ENCODE measurements around the gene SEMA4D. TPM values are rescaled to one million over a fixed set of nuclear protein-coding genes. Genes with fewer than 3 reads are reported as not detected.

SEMA4D gene
- total and polyA plus RNA-seq, 4 donors, result 30.9 to 124 (median 89.0) TPM

GRCh38 chr9:89452561-89452960, 45.4 kb downstream of the SEMA4D start:
- Histone ChIP-seq H3K27ac (ENCODE audit: low read depth, low read length) (no peak overlapping the region), H3K9me3 (ENCODE audit: control insufficient read depth, insufficient read depth, low read length) (no peaks in the 10 kb centered on the region), H3K36me3 (ENCODE audit: control insufficient read depth, insufficient read depth, low read length) (peaks cover 27% of the 10 kb centered on the region), H3K27me3 (ENCODE audit: control insufficient read depth, insufficient read depth, low read length) (no peaks in the 10 kb centered on the region), H3K4me3 (ENCODE audit: low read depth, low read length) (no peak overlapping the region), H3K4me1 (ENCODE audit: control insufficient read depth, insufficient read depth, low read length) (peaks cover 29% of the 10 kb centered on the region)
- WGBS (ENCODE audit: insufficient coverage), result 90% methylated on average over 5 of the region's 7 CpGs
- DNase-seq (ENCODE audit: low read depth in 4 of 6, low spot score in 6 of 6), result no peak

- WGBS (ENCODE audit: insufficient coverage), result 100% methylated on average over 1 of the region's 2 CpGs
- peaks cover 48% of the 10 kb centered on the region for H3K4me1 ChIP-seq (ENCODE audit: control insufficient read depth, insufficient read depth, low read length)
These were observed 47.7 kb downstream of the SEMA4D start for GRCh38 chr9:89450213-89450612.

GRCh38 chr9:89449261-89449671, 48.6 kb downstream of the SEMA4D start:
- H3K36me3 ChIP-seq (ENCODE audit: control insufficient read depth, insufficient read depth, low read length), result peaks cover 16% of the 10 kb centered on the region
- H3K27ac ChIP-seq (ENCODE audit: low read depth, low read length), result peak overlapping the region; percentile 80
- peaks cover 53% of the 10 kb centered on the region for H3K4me1 ChIP-seq (ENCODE audit: control insufficient read depth, insufficient read depth, low read length)
- 82% methylated on average over 11 of the region's 17 CpGs for WGBS (ENCODE audit: insufficient coverage)
- H3K9me3 ChIP-seq (ENCODE audit: control insufficient read depth, insufficient read depth, low read length), result no peaks in the 10 kb centered on the region
- no peak overlapping the region for H3K4me3 ChIP-seq (ENCODE audit: low read depth, low read length)
- DNase-seq (ENCODE audit: low read depth in 4 of 6, low spot score in 6 of 6), result no peak
- H3K27me3 ChIP-seq (ENCODE audit: control insufficient read depth, insufficient read depth, low read length), result no peaks in the 10 kb centered on the region

More at GRCh38 chr9:89450213-89450612, 47.7 kb downstream of the SEMA4D start:
- no peaks in the 10 kb centered on the region for H3K9me3 ChIP-seq (ENCODE audit: control insufficient read depth, insufficient read depth, low read length)
- no peaks in the 10 kb centered on the region for H3K27me3 ChIP-seq (ENCODE audit: control insufficient read depth, insufficient read depth, low read length)
- no peak overlapping the region for H3K4me3 ChIP-seq (ENCODE audit: low read depth, low read length)
- peaks cover 26% of the 10 kb centered on the region for H3K36me3 ChIP-seq (ENCODE audit: control insufficient read depth, insufficient read depth, low read length)
- no peak overlapping the region for H3K27ac ChIP-seq (ENCODE audit: low read depth, low read length)
- DNase-seq (ENCODE audit: low read depth in 4 of 6, low spot score in 6 of 6), result no peak

GRCh38 chr9:89448821-89449220, 49.1 kb downstream of the SEMA4D start:
- 55% methylated on average over 7 of the region's 8 CpGs for WGBS (ENCODE audit: insufficient coverage)
- Histone ChIP-seq H3K36me3 (ENCODE audit: control insufficient read depth, insufficient read depth, low read length) (peaks cover 13% of the 10 kb centered on the region), H3K4me3 (ENCODE audit: low read depth, low read length) (no peak overlapping the region), H3K4me1 (ENCODE audit: control insufficient read depth, insufficient read depth, low read length) (peaks cover 58% of the 10 kb centered on the region), H3K27ac (ENCODE audit: low read depth, low read length) (peak overlapping the region; percentile 80), H3K9me3 (ENCODE audit: control insufficient read depth, insufficient read depth, low read length) (no peaks in the 10 kb centered on the region), H3K27me3 (ENCODE audit: control insufficient read depth, insufficient read depth, low read length) (no peaks in the 10 kb centered on the region)
- peak in 1 of 6 donors; percentile 47 for DNase-seq (ENCODE audit: low read depth in 4 of 6, low spot score in 6 of 6)

- Histone ChIP-seq H3K9me3 (ENCODE audit: control insufficient read depth, insufficient read depth, low read length) (no peaks in the 10 kb centered on the region), H3K4me3 (ENCODE audit: low read depth, low read length) (no peak overlapping the region), H3K36me3 (ENCODE audit: control insufficient read depth, insufficient read depth, low read length) (peaks cover 15% of the 10 kb centered on the region), H3K27me3 (ENCODE audit: control insufficient read depth, insufficient read depth, low read length) (no peaks in the 10 kb centered on the region), H3K27ac (ENCODE audit: low read depth, low read length) (peak overlapping the region; percentile 80), H3K4me1 (ENCODE audit: control insufficient read depth, insufficient read depth, low read length) (peaks cover 59% of the 10 kb centered on the region)
- 50% methylated on average over 11 of the region's 11 CpGs for WGBS (ENCODE audit: insufficient coverage)
- DNase-seq (ENCODE audit: low read depth in 4 of 6, low spot score in 6 of 6), result peak in 2 of 6 donors; percentile 68 to 71
These were observed 49.5 kb downstream of the SEMA4D start for GRCh38 chr9:89448381-89448780.

GRCh38 chr9:89447416-89447815, 50.5 kb downstream of the SEMA4D start:
- Histone ChIP-seq H3K9me3 (ENCODE audit: control insufficient read depth, insufficient read depth, low read length) (no peaks in the 10 kb centered on the region), H3K4me3 (ENCODE audit: low read depth, low read length) (no peak overlapping the region), H3K4me1 (ENCODE audit: control insufficient read depth, insufficient read depth, low read length) (peaks cover 67% of the 10 kb centered on the region), H3K27me3 (ENCODE audit: control insufficient read depth, insufficient read depth, low read length) (no peaks in the 10 kb centered on the region), H3K36me3 (ENCODE audit: control insufficient read depth, insufficient read depth, low read length) (peaks cover 23% of the 10 kb centered on the region), H3K27ac (ENCODE audit: low read depth, low read length) (no peak overlapping the region)
- 98% methylated on average over 8 of the region's 8 CpGs for WGBS (ENCODE audit: insufficient coverage)
- no peak for DNase-seq (ENCODE audit: low read depth in 4 of 6, low spot score in 6 of 6)

GRCh38 chr9:89446961-89447310, 51.0 kb downstream of the SEMA4D start:
- peaks cover 27% of the 10 kb centered on the region for H3K36me3 ChIP-seq (ENCODE audit: control insufficient read depth, insufficient read depth, low read length)
- H3K27me3 ChIP-seq (ENCODE audit: control insufficient read depth, insufficient read depth, low read length), result no peaks in the 10 kb centered on the region
- H3K27ac ChIP-seq (ENCODE audit: low read depth, low read length), result no peak overlapping the region
- H3K4me1 ChIP-seq (ENCODE audit: control insufficient read depth, insufficient read depth, low read length), result peaks cover 70% of the 10 kb centered on the region
- no peak for DNase-seq (ENCODE audit: low read depth in 4 of 6, low spot score in 6 of 6)
- H3K9me3 ChIP-seq (ENCODE audit: control insufficient read depth, insufficient read depth, low read length), result no peaks in the 10 kb centered on the region
- H3K4me3 ChIP-seq (ENCODE audit: low read depth, low read length), result no peak overlapping the region
- 96% methylated on average over 8 of the region's 8 CpGs for WGBS (ENCODE audit: insufficient coverage)

- H3K27ac ChIP-seq (ENCODE audit: low read depth, low read length), result no peak overlapping the region
- WGBS (ENCODE audit: insufficient coverage), result 98% methylated on average over 9 of the region's 13 CpGs
- no peak for DNase-seq (ENCODE audit: low read depth in 4 of 6, low spot score in 6 of 6)
- no peaks in the 10 kb centered on the region for H3K9me3 ChIP-seq (ENCODE audit: control insufficient read depth, insufficient read depth, low read length)
- H3K36me3 ChIP-seq (ENCODE audit: control insufficient read depth, insufficient read depth, low read length), result peaks cover 30% of the 10 kb centered on the region
- H3K4me1 ChIP-seq (ENCODE audit: control insufficient read depth, insufficient read depth, low read length), result peaks cover 75% of the 10 kb centered on the region
- no peak overlapping the region for H3K4me3 ChIP-seq (ENCODE audit: low read depth, low read length)
- no peaks in the 10 kb centered on the region for H3K27me3 ChIP-seq (ENCODE audit: control insufficient read depth, insufficient read depth, low read length)
These were observed 51.5 kb downstream of the SEMA4D start for GRCh38 chr9:89446261-89446960.

GRCh38 chr9:89445801-89446251, 52.1 kb downstream of the SEMA4D start:
- Histone ChIP-seq H3K27ac (ENCODE audit: low read depth, low read length) (no peak overlapping the region), H3K27me3 (ENCODE audit: control insufficient read depth, insufficient read depth, low read length) (no peaks in the 10 kb centered on the region), H3K4me1 (ENCODE audit: control insufficient read depth, insufficient read depth, low read length) (peaks cover 81% of the 10 kb centered on the region), H3K9me3 (ENCODE audit: control insufficient read depth, insufficient read depth, low read length) (no peaks in the 10 kb centered on the region), H3K4me3 (ENCODE audit: low read depth, low read length) (no peak overlapping the region), H3K36me3 (ENCODE audit: control insufficient read depth, insufficient read depth, low read length) (peaks cover 36% of the 10 kb centered on the region)
- DNase-seq (ENCODE audit: low read depth in 4 of 6, low spot score in 6 of 6), result no peak
- WGBS (ENCODE audit: insufficient coverage), result 90% methylated on average over 8 of the region's 8 CpGs
